ENCODE measurements around the gene WIPF3.

WIPF3 gene

DNA sequence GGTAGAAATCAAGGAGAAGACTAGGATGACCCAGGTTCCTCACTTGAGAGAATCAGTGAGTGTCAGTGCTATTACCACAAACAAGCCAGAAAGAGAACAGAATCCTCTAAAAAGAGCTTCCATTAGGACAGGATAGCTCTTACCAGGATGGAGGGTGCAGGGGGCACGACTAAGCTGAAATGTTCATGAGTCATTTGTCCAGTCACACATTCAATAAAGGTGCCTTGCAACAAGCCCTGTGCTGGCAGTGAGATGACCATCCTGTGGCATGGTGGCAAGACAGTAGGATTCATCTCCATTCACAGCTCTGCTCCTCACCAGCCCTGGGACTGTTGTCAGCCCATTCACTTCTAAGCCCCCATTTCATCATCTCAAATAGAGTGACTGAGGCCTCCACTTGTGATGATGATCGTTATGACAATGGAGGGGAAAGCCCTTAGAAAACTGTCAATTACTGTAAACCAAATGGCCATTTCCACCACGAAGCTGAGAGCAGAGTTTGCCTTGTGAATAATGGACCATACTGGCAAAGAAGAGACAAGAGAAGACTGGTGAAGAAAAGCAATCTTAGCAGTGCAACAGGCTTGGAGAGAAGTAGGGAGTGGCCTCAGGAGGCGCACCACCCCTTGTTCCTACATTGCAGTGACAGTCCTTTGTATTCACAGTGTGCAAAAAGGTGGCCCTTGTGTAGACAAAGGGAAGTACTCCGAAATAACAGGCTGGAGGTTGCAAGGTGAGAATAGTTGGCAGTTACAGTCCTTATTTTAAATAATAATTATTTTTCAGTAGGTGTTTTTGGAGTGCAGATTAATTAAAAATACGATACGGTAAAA, 9.0 kb upstream of the WIPF3 start:
- DNase-seq (ENCODE audit: low spot score): no peak
- TF ChIP-seq CTCF (IDR thresholded peaks at IDR 0.05; ENCODE audit: extremely low read depth, insufficient read depth, missing control alignments): no peak
- in situ Hi-C loops (cut with MboI; ENCODE audit: low pct_unique_long_range_greater_than_20kb, low sequenced_read_pairs, unreplicated experiment): no loop called here

GRCh38 chr7:29798422-29798821, 7.9 kb upstream of the WIPF3 start:
- TF ChIP-seq CTCF (IDR thresholded peaks at IDR 0.05; ENCODE audit: extremely low read depth, insufficient read depth, missing control alignments): no peak
- DNase-seq (ENCODE audit: low spot score): no peak
- in situ Hi-C loops (cut with MboI; ENCODE audit: low pct_unique_long_range_greater_than_20kb, low sequenced_read_pairs, unreplicated experiment): no loop called here

DNA sequence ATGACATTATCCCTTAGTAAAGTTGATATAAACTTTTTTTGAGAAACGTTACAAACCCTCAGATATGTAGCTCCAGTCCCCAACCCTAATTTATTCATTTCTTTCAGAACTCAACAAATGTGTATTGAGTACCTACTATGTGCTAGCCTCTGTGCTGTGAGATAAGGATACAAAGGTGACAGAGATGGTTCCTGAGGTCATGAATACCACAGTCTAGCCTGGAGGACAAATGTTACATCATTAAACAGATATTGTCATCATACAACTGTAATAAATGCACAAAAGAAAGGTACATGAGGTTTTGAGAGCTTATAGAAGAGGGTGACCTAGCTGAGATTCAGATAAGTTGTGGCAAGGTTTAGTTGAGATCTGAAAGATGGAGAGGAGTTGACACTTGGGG, 4.4 kb upstream of the WIPF3 start:
- DNase-seq (ENCODE audit: low spot score): no peak
- TF ChIP-seq CTCF (IDR thresholded peaks at IDR 0.05; ENCODE audit: extremely low read depth, insufficient read depth, missing control alignments): no peak
- in situ Hi-C loops (cut with MboI; ENCODE audit: low pct_unique_long_range_greater_than_20kb, low sequenced_read_pairs, unreplicated experiment): no loop called here

- DNase-seq (ENCODE audit: low spot score): no peak
- in situ Hi-C loops (cut with MboI; ENCODE audit: low pct_unique_long_range_greater_than_20kb, low sequenced_read_pairs, unreplicated experiment): no loop called here
- no peak for TF ChIP-seq CTCF (IDR thresholded peaks at IDR 0.05; ENCODE audit: extremely low read depth, insufficient read depth, missing control alignments)
Observed at GRCh38 chr7:29805031-29805430, 1.3 kb upstream of the WIPF3 start.

GRCh38 chr7:29805886-29806207, 461 bp upstream of the WIPF3 start:
- DNase-seq (ENCODE audit: low spot score): no peak
- no peak for TF ChIP-seq CTCF (IDR thresholded peaks at IDR 0.05; ENCODE audit: extremely low read depth, insufficient read depth, missing control alignments)
- in situ Hi-C loops (cut with MboI; ENCODE audit: low pct_unique_long_range_greater_than_20kb, low sequenced_read_pairs, unreplicated experiment): no loop called here

DNA sequence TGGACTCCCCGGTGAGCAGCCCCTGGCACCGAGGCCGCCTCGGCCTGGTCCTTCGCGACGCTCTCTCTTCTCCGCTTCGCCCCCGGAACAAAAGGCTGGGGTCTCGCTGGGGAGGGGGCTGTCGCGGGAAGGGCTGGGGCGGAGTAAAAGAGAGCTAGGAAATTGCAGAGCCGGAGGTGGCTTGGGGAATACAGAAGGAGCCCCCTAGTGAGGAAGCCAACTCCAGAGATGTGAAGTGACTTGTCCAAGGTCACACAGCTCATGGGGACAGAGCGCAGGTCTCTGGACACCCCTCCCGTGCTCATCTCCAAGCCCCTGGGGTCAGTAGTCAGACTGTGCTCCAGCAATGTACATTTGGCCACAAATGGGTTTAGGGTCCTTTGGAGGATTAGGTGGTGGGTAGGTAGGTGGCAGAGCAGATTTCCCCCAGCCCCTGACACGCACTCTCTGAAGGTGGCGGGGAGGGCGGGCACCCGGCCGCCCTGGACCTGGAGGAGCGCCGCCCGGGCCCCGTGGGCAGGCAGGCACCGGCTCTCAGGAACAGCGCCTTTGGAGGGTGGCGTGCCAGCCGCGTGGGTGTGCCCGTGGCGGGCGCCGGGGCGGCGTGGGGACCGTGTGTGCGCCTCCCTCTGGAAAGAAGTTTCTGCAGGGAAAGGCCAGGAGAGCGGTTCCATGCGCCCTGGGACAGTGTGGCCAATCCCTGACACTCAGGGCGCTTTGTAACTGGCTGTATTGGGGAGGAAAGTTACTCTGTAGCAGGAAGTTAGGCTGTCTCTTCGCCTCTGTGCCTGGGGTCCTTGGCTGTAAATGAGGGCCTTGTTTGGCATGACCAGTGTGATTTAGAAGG, 910 bp downstream of the WIPF3 start:
- no peak for TF ChIP-seq CTCF (IDR thresholded peaks at IDR 0.05; ENCODE audit: extremely low read depth, insufficient read depth, missing control alignments)
- in situ Hi-C loops (cut with MboI; ENCODE audit: low pct_unique_long_range_greater_than_20kb, low sequenced_read_pairs, unreplicated experiment): no loop called here
- DNase-seq (ENCODE audit: low spot score): no peak
